Activated CD4-positive, CD25-positive, alpha-beta regulatory T cell treated with anti-CD3 and anti-CD28 coated beads, Interleukin-2, amount 50 U/mL, for 72 hours (primary cell): Measurements from ENCODE around the gene IFNAR1.

ENCODE experiments used
- DNase-seq: peaks from one replicate; pipeline ENCODE4 v3.0.0; 2021

The IFNAR1 gene

GRCh38 chr21:33324291-33325221 is at the start of gene IFNAR1:
Gene IFNAR1 (plus strand): TSS chr21:33324970. CDS start chr21:33325056, 86 bp downstream.
- DNase-seq: peak; percentile 98

- DNase-seq: no peak
Measured at GRCh38 chr21:33278721-33279120, 46.0 kb upstream of the IFNAR1 start.

DNA sequence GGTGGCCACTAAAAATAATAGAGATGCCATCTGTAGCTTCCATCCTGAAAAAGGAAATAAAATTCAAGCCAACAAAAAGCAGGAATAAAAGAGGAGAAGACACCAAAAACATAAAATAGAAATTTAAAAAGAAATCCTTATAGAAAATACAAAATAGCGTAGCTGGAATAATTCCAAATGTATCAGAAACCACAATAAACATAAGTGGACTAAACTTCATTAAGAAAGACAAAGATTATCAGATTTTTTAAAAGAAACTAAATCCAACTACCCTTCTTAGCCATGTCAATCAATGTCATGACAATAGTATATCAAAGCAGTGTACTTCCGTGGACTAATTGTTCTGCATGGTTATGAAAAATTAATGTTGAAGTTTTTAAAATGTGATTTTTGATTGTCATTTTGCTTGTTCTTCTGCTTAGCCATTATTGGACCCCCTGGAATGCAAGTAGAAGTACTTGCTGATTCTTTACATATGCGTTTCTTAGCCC is 45.4 kb upstream of the IFNAR1 start:
- DNase-seq: no peak

GRCh38 chr21:33281096-33281652 is 43.6 kb upstream of the IFNAR1 start:
- DNase-seq: no peak

DNA sequence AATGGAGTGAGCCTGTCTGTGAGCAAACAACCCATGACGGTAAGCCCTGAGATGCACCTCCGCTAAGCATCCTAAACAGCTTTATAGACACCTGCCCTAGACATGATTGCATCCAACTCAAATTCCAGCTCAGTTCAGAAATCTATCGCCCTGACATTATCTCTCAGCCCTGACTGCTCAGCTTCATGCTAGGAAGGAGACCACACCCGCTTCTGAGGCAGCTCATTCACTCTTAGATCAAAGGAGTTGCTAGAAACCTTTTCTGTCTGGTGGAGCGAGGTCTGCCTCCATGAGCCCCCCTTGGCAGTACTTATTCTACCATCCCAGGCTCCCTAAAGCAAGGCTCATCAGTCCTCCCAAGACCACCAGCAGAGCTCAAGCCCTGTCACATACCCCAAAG is 41.6 kb upstream of the IFNAR1 start:
- no peak for DNase-seq

GRCh38 chr21:33286076-33286475 is 38.7 kb upstream of the IFNAR1 start:
- DNase-seq: no peak

- no peak for DNase-seq
Measured at GRCh38 chr21:33286600-33287456, 37.9 kb upstream of the IFNAR1 start.

DNA sequence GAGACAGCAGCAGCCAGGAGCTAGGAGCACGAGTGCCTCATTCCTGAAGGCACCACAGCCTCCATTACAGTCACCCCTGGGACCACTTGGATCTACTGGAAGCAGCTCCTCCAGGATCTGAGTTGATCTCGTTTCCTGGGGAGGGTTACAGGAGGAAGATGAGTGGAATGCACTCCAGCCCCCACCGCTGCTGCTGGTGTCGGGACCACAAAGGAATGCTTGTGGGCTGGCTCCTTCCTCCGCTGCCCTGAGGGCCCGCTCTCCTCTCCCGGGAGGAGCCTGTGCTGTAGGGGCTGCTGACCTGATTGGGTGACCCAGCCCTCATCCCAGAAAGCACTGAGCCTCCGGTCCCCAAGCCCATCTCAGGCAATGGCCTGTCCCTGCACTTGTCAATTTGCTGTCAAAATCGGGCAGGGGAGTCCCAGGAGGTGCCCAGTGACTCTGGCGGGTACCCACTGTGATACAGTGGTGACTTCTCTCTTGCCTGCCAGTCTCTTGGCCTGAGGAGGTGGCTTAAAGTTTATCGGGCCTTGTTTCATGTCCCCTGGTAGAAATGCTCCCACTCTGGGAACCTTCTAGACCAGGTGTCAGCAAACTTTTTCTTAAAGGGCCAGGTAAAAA is 35.5 kb upstream of the IFNAR1 start:
- no peak for DNase-seq

- DNase-seq: no peak
Measured at GRCh38 chr21:33290441-33290840, 34.3 kb upstream of the IFNAR1 start.

DNA sequence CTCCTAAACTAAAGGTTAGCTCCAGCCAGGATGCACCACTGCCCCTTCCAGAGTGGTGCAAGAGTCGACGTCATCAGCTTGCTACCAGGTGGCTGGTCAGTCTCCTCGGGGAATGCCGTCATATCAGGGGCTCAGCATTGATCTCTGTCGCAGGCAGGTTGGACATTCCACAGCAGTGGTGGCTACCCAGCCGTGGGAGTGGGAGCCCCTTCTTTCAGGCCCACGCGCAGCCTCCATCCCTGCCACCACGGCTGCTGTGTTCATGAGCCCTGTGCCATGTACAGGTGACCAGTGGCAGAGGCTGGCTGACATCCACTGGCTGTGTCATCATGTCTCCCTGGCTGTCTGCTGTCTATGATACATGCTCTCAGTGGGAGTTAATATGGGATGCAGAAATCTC is 33.1 kb upstream of the IFNAR1 start:
- DNase-seq: no peak

GRCh38 chr21:33292724-33293123 is 32.0 kb upstream of the IFNAR1 start:
- DNase-seq: no peak

GRCh38 chr21:33293136-33293535 is 31.6 kb upstream of the IFNAR1 start:
- DNase-seq: no peak

DNA sequence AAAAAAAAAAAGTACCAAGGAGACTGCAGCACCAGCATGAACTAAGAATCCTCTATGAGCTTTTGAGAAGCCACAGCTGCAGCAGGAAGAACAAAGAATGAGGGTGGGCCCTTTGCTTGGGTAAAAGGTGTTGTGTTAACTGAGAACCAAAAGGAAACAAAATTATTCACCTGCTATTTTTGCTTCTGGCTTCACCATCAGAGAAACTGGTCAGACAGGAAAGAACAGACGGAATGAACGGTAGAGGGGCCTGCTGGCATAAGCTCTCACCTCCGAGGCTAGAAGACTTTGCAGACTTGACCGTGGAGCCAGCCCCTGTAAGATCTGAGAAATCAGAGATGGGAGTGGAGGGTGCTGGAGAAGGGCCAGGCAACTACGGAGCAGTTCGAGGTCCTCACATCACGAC is 31.0 kb upstream of the IFNAR1 start:
- DNase-seq: no peak

GRCh38 chr21:33296156-33296555 is 28.6 kb upstream of the IFNAR1 start:
- DNase-seq: no peak

DNA sequence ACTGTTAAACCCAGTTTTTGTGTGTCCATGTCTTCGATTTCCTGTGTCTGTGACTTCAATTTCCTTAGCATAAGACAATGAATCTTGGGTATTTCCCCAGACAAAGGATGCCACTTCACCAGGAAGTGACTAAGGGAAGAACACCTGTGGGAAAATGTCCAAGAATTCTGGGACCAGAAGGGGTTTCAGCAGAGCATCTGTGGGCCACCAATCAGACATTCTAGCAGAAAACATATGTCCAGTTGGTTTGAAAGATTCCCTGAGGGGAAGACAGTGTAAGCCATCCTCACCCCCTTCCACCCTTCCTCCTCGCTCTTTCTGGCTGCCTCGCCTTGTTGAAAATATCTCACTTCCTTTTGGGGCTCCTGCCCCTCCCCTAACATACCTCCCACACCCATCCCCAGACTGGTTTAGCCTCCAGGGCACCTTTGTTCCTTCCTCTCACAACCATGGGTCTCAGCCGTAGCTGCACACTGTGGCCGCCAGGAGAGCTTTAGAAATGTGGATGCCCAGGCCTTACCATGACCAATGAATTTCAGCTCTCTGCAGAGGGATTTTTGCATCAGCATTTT is 25.5 kb upstream of the IFNAR1 start:
- no peak for DNase-seq

DNA sequence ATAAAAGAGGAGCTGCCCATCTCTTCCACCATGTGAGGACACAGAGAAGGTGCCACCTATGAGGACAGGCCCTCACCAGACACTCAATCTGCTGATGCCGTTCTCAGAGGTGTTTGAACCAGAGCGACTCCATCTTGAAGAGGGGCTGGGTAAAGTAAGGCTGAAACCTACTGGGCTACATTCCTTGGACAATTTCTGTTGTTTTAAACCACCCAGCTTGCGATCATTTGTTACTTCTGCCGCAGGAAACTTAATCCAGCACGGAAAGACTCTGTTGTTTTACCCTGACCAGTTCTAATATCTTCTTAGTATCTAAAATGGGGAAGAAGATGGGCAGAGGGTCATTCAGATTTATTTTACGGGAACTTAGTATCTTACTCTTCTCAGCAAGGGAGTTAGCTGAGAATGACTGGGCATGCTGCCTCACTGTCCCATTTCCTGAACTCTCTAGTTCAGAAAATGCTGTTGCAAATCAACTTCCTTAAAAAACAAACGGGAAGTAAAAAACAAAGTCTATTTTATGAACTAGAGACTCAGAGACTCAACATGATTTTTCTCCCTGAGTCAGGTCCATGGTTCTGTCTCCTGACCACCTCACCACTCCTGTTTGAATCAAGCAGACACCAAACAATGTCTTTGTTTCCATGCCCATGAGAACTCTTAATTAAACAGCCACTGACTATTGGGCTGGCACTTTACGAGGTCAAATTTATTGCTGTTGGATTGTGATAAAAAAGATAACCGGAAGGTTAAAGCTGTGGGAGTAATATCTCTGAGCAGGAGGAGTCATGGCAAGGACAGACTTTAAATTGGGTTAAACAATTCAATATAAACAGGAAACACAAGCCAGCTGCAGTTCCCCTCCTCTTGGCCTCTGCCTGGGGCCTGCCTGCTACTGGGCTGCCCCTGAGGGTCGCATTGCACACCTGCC is 23.8 kb upstream of the IFNAR1 start:
- DNase-seq: no peak

- DNase-seq: no peak
Measured at GRCh38 chr21:33301632-33302002, 23.2 kb upstream of the IFNAR1 start.

DNA sequence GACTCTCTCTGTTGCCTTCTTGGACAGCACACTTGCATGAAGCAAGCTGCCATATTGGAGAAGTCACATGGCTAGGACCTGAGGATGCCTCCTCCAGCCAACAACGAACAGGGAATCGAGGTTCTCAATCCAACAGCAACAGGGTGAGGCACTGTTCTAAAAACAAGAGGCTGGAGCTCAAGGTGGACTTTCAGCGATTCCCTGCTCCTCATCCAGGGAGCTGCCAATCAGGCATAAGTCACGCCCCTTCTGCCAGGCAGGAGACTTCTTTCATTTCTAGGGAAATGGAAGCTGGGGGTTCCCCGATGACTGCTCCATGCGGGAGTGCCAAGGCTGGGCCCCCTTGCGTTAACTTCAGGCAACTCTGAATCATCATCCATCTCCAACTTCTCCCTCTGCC is 22.7 kb upstream of the IFNAR1 start:
- no peak for DNase-seq

GRCh38 chr21:33302796-33303195 is 22.0 kb upstream of the IFNAR1 start:
- DNase-seq: no peak

DNA sequence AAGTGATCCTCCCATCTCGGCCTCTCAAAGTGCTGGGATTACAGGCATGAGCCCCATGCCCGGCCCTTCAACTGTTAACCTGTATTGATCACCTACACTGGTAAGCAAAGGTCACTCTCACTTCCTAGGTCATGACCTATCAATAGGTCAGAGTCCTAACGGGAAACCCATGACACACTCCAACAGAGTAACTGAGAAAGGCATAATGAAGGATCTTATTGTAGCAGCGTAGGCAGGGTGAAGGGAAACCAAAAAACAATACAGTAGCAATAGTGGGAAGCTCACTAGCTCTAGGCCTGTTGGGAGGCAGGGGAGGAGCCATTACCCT is 19.5 kb upstream of the IFNAR1 start:
- DNase-seq: no peak

DNA sequence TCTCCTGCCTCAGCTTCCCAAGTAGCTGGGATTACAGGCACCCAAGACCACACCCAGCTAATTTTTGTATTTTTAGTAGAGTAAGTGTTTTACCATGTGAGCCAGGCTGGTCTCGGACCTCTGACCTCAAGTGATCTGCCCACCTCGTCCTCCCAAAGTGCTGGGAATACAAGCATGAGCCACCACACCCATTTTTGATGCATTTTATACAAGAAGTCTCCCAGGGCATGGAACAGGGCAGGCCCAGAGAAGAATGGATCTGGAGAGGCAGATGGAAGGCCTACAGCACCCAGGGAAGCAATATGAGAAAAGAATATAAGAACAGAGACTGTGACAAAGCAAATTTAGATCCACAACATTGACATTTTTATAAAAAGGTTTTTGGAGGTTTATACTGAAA is 18.8 kb upstream of the IFNAR1 start:
- DNase-seq: no peak
